DMS153 (cell line): ENCODE data around the gene ASIC2.

Source experiments
- DNase-seq: peaks from one replicate; lab custom pipeline; 2025; lab: John Stamatoyannopoulos, UW

ASIC2 gene

GRCh38 chr17:33057564-33057963 lies 235.5 kb downstream of the ASIC2 start:
- DNase-seq: no peak

GRCh38 chr17:33056399-33057146 lies 236.5 kb downstream of the ASIC2 start:
- DNase-seq: no peak

GRCh38 chr17:33055746-33056145 lies 237.3 kb downstream of the ASIC2 start:
- no peak for DNase-seq

GRCh38 chr17:33055171-33055611 lies 237.9 kb downstream of the ASIC2 start:
- DNase-seq: no peak

DNA sequence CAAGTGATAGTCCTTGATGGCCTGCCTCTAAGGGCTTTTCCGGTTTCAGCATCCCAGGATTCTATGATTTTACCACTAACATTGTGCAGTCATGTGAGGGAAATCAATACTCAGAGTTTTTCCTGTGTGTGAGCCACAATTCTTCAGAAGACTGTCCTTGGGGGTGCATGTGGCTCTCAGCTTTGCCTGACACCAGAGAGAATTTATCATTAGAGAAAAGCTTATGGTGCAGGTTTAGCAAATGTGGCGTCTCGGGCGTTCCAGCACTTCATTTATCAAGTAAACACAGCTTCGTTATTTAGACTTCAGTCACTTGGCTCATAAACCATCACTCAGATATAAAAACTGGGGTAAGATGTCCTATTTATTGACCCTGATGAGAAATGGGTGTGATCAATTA lies 238.7 kb downstream of the ASIC2 start:
- no peak for DNase-seq

- DNase-seq: no peak
These were observed 239.4 kb downstream of the ASIC2 start for GRCh38 chr17:33053676-33054075.

- DNase-seq: no peak
These were observed 240.2 kb downstream of the ASIC2 start for GRCh38 chr17:33052856-33053255.

- DNase-seq: no peak
These were observed 242.4 kb downstream of the ASIC2 start for GRCh38 chr17:33050611-33051140.

GRCh38 chr17:33049781-33050414 lies 243.2 kb downstream of the ASIC2 start:
- peak; percentile 16 for DNase-seq

GRCh38 chr17:33046361-33047255 lies 246.5 kb downstream of the ASIC2 start:
- DNase-seq: no peak

- DNase-seq: no peak
These were observed 247.9 kb downstream of the ASIC2 start for GRCh38 chr17:33045216-33045615.

GRCh38 chr17:33044771-33045170 lies 248.3 kb downstream of the ASIC2 start:
- no peak for DNase-seq

DNA sequence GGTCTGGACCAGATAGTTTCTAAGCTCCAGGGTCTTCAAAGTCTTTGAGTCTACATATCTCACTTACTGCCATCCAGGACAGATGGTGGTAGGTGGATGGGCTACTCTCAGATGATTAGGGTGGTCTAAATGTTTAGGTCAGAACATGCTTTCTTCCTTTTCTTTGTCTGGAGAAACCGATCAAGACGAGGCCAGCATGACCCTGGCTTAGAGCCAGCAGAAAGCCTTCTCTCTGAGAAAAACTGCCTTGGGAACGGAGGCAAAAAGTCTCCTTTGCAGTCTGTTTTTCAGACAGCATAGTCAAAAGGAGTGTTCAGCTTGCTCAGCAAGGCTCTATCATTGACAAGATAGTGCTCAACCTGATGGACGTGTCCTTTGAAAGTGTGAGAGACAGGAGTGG lies 252.6 kb downstream of the ASIC2 start:
- DNase-seq: no peak

GRCh38 chr17:33039874-33040273 lies 253.2 kb downstream of the ASIC2 start:
- no peak for DNase-seq

- DNase-seq: peak; percentile 8
These were observed 254.4 kb downstream of the ASIC2 start for GRCh38 chr17:33038740-33039139.

DNA sequence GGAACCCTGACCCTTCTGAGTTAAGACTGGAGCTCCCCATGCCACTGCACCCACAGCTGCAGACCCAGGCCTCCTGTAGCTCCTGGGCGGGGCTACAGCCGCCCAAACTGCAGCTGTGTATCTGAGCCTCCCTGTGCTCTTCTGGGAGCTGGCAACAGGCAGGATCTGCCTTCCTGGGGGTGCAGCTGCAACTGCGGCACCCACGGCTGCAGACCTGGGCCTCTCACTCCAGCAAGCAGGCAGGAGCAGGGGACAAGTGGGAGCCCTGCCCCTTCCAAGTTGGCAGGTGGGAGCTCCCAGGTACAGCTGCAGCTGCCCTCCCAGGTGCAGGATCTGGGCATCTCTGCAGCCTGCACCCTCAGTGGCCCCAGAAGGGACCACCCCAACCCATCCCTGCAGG lies 259.9 kb downstream of the ASIC2 start:
- no peak for DNase-seq

- DNase-seq: no peak
These were observed 264.3 kb downstream of the ASIC2 start for GRCh38 chr17:33028778-33029177.

DNA sequence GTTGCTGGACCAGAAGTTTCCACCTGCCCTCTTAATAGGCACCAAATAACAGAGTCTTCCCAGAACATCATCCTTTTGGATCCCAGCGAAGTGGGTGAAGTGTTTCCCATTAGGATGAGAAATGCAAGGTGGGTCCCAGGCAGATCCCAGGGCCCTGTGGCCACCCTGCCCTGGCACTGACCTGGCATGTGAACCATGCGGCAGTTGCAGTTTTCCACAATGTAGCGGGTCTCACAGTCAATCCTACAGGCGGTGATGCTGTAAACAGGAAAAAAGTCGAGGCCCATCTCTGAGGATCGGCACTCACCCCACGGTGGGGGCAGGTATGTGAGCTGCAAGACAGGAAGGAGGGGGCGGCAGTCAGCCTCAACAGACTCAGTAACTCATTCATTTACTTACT lies 265.0 kb downstream of the ASIC2 start:
- no peak for DNase-seq

GRCh38 chr17:33024688-33025486 lies 268.2 kb downstream of the ASIC2 start:
- DNase-seq: no peak

GRCh38 chr17:33023790-33024189 lies 269.3 kb downstream of the ASIC2 start:
- no peak for DNase-seq

DNA sequence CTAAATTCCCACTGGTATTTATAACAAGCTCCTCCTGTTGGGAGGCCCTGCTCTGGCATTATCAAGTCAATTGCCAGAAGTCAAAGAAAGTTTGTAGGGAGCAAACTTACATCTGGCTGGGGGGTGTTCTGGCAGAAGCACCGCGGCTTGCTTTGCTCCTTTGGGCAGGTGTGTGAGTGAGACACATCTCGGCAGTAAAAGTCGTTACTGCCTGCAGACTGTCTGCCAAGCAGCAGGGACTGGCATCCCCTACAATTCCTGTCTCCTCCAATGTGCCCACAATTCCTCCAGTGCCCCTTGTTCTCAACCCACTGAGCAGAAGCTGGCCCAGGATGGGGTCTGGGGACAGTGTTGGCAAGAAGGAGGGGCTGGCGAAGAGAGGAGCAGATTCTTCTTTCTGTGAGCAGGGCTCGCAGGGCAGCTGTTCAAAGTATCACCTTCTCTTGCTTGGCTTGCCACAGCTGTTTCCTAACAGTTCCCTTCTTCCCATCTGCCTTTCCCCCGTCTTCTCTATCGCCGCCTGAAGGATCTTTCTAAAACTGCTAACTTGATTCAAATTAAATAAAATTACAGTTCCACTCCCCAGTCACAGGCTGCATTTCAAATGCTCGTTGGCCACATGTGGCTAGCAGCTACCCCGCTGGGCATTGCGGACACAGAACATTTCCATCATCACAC lies 271.2 kb downstream of the ASIC2 start:
- no peak for DNase-seq
